Right lobe of liver (tissue), 6 donors: ENCODE measurements around the gene C19orf67. TPM values are rescaled to one million over a fixed set of nuclear protein-coding genes. Genes with fewer than 3 reads are reported as not detected.

Source experiments
- ATAC-seq, 4 donors: fragments of 200-7000 bp; cut with Tn5 transposase; one replicate each; pipeline ENCODE4 v1.9.1; 2020; ENCODE audit warnings: mild to moderate bottlenecking in 4 of 4, moderate library complexity in 4 of 4
- DNase-seq, 3 donors: peaks; one replicate each; pipeline ENCODE4 v3.0.0-alpha.2; 2020
- H3K27ac ChIP-seq, 3 donors: fragments of 200-600 bp; one replicate each; pipeline ENCODE4 v1.8.0; 2022
- H3K27me3 ChIP-seq, 2 donors: fragments of 200-600 bp; one replicate each; pipeline ENCODE4 v1.8.0; 2022
- H3K36me3 ChIP-seq, 4 donors: fragments of 200-600 bp; sonication (generic) in 1 of 4; one replicate each; pipeline versions ENCODE4 v1.5.1 to v1.8.0; 2017 to 2022; ENCODE audit warnings: control low read depth in 1 of 4
- H3K4me1 ChIP-seq, 4 donors: fragments of 200-600 bp; sonication (generic) in 1 of 4; one replicate each; pipeline versions ENCODE4 v1.5.1 to v1.8.0; 2017 to 2022; ENCODE audit warnings: control low read depth in 1 of 4
- H3K4me3 ChIP-seq, 3 donors: fragments of 200-600 bp; one replicate each; pipeline ENCODE4 v1.8.0; 2022
- H3K9me3 ChIP-seq, 4 donors: fragments of 200-600 bp; sonication (generic) in 1 of 4; one replicate each; pipeline versions ENCODE4 v1.5.1 to v1.8.0; 2017 to 2022; ENCODE audit warnings: control low read depth in 1 of 4
- POLR2A ChIP-seq: fragments of 450-650 bp; IDR thresholded peaks from one replicate; pipeline ENCODE4 v1.6.1; 2017; ENCODE audit warnings: antibody characterized with exemption, mild to moderate bottlenecking
- WGBS: methylation state at CpG from one replicate; pipeline ENCODE4 v1.1.6; 2018; ENCODE audit warnings: low coverage, low lambda C conversion rate; ENCODE audit not compliant: insufficient coverage; ENCODE audit errors: missing lambda C conversion rate; 5-methylcytosine and 5-hydroxymethylcytosine counted together
- intact Hi-C, 2 donors: fragments of 100-400 bp; cut with DNase I; formaldehyde crosslinking; loops; one replicate each; pipeline versions ENCODE4 v1.11.2 to v1.14.1; 2022
- total RNA-seq, 6 experiments: library from RNA; depleted of rRNA in 2 of 6; stranded (reverse); fragments of >200 nt in 2 of 6; fragmentation: NEBNext Ultra II Directional in 3 of 6; extraction: Animal tissue kit (Norgen Biotek cat#: 25700) in 3 of 6; gene quantifications; one replicate each; pipeline versions ENCODE4 v1.1.0 to v1.2.4, GENCODE V29; 2016 to 2023
- TF ChIP-seq, protein P1 (sequence below), 4 donors: fragments of 200-600 bp in 3 of 4; fragments of 450-650 bp in 1 of 4; IDR thresholded peaks; one replicate each; pipeline versions ENCODE4 v1.5.1 to v1.8.0; 2016 to 2022; ENCODE audit warnings: antibody characterized with exemption in 4 of 4, mild to moderate bottlenecking in 2 of 4
- donor health status: DM: no; HTN: yes; CAD: no.
- donor health status: DM: no; HTN: no; CAD: no.
- donor health status: DM: no; HTN: no; CAD: no.
- donor health status: DM: no; HTN: yes; CAD: no.
- donor health status: DM: no; HTN: yes; CAD: no.

The C19orf67 gene
- total RNA-seq, 6 experiments from 2014 or later = 0.27 TPM; not detected in 5

DNA sequence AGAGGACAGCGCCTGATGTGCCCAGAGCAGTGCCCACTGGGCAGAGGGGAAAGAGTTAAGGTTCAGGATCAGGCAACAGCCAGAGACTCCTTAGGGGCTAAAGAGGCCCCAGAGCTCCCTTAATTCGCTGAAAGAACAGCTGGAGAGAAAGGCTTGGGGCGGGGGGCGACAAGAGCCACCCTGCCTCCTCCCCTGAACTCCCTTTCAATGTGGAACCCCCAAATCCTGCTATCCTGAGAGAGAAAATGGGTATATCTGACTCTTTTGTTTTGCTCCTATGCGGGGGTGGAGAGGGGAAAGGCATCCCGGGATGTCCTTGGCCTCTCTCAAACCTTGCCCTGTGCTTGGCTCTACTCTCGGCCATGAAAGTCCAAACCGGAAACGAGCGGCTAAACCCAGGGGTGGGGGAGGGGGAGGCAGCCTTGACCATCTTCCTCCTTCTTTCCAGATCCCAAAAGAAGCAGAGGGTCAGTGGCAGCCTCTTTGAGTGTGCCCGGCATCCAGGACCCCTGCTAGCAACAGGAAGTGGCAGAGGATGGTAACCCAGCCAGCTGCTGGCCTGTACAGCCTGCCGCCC is 27.3 kb upstream of the C19orf67 start:
- DNase-seq = peak; percentile 61 to 74 (median 69)
- peak overlapping the region in 2 of 3 donors; percentile 1 to 39 for H3K4me3 ChIP-seq
- no peak for TF ChIP-seq POLR2A
- TF ChIP-seq, protein P1, sequence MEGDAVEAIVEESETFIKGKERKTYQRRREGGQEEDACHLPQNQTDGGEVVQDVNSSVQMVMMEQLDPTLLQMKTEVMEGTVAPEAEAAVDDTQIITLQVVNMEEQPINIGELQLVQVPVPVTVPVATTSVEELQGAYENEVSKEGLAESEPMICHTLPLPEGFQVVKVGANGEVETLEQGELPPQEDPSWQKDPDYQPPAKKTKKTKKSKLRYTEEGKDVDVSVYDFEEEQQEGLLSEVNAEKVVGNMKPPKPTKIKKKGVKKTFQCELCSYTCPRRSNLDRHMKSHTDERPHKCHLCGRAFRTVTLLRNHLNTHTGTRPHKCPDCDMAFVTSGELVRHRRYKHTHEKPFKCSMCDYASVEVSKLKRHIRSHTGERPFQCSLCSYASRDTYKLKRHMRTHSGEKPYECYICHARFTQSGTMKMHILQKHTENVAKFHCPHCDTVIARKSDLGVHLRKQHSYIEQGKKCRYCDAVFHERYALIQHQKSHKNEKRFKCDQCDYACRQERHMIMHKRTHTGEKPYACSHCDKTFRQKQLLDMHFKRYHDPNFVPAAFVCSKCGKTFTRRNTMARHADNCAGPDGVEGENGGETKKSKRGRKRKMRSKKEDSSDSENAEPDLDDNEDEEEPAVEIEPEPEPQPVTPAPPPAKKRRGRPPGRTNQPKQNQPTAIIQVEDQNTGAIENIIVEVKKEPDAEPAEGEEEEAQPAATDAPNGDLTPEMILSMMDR (IDR thresholded peaks at IDR 0.05) = no peak
- no peaks in the 10 kb centered on the region for H3K27me3 ChIP-seq
- H3K36me3 ChIP-seq = no peaks in the 10 kb centered on the region
- intact Hi-C loops = no loop called here
- ATAC-seq = peak; percentile 27 to 52 (median 36)
- H3K9me3 ChIP-seq = no peaks in the 10 kb centered on the region
- H3K27ac ChIP-seq = peak overlapping the region; percentile 70 to 84 (median 78)
- 26% methylated on average over 10 of the region's 12 CpGs for WGBS
- H3K4me1 ChIP-seq = peaks cover 0 to 40% (median 21%) of the 10 kb centered on the region in 4 donors

DNA sequence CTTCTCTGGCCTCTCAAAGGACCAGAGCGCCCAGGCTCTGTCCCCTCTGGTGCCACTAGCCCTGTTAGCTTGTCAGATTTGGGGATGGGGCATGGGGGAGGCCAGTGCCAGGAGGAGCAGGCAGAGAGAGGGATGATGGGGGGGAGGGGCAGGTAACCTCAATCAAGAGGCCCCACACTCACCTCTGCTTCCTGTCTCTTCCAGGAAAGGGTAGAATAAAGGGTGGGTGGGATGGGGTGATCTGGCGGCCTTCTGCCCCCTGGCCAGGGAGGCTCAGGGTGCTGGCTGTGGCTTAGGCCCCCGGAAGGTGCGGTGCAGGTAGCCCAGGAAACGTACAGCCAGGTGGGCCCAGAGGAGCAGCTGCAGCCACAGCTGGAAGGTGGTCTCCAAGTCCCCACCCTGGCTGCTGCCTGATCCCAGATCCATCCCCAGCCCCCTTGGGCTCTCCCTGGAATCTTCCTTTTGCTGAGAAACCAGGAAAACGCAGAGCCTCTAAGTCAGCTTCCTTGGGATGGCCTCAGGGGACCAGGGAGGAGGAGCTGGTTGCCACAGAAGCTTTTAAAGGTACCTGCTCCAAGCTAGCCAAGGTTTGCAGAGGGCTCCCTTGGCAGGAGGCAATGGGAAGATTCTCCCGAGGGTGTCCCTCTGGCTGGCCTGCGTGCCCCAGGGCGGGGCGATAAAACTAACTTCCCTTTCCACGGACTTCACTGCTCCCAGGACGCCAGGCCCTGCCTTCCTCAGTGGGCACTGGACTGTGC is 26.6 kb upstream of the C19orf67 start:
- ATAC-seq (peak; percentile 6 to 47 (median 17)), DNase-seq (no peak)
- Histone ChIP-seq H3K9me3 (no peaks in the 10 kb centered on the region), H3K27ac (peak overlapping the region; percentile 70 to 84 (median 78)), H3K27me3 (no peaks in the 10 kb centered on the region), H3K36me3 (no peaks in the 10 kb centered on the region), H3K4me1 (peaks cover 0 to 40% (median 21%) of the 10 kb centered on the region in 4 donors), H3K4me3 (peak overlapping the region in 1 of 3 donors; percentile 39)
- 32% methylated on average over 4 of the region's 12 CpGs for WGBS
- intact Hi-C loops = no loop called here
- TF ChIP-seq, protein P1 (IDR thresholded peaks at IDR 0.05) = no peak
- no peak for TF ChIP-seq POLR2A

GRCh38 chr19:14111486-14111885 is 25.9 kb upstream of the C19orf67 start:
- no peaks in the 10 kb centered on the region for H3K9me3 ChIP-seq
- peaks cover 0 to 37% (median 20%) of the 10 kb centered on the region in 4 donors for H3K4me1 ChIP-seq
- H3K27ac ChIP-seq = no peak overlapping the region
- DNase-seq (no peak), ATAC-seq (no peak)
- TF ChIP-seq, protein P1 (IDR thresholded peaks at IDR 0.05) = no peak
- no peak for TF ChIP-seq POLR2A
- H3K27me3 ChIP-seq = no peaks in the 10 kb centered on the region
- 86% methylated on average over 1 of the region's 1 CpG for WGBS
- H3K36me3 ChIP-seq = peaks cover 0 to 2% (median 0%) of the 10 kb centered on the region in 4 donors
- no peak overlapping the region for H3K4me3 ChIP-seq
- intact Hi-C loops = no loop called here

- no peak overlapping the region for H3K4me3 ChIP-seq
- H3K27me3 ChIP-seq = no peaks in the 10 kb centered on the region
- H3K9me3 ChIP-seq = no peaks in the 10 kb centered on the region
- TF ChIP-seq, protein P1 (IDR thresholded peaks at IDR 0.05) = no peak
- no peak for TF ChIP-seq POLR2A
- DNase-seq (no peak), ATAC-seq (no peak)
- peaks cover 0 to 31% (median 16%) of the 10 kb centered on the region in 4 donors for H3K4me1 ChIP-seq
- WGBS = 100% methylated on average over 1 of the region's 2 CpGs
- peaks cover 0 to 11% (median 3%) of the 10 kb centered on the region in 4 donors for H3K36me3 ChIP-seq
- no peak overlapping the region for H3K27ac ChIP-seq
- intact Hi-C loops = no loop called here
These were observed 25.1 kb upstream of the C19orf67 start for GRCh38 chr19:14110650-14111049.
